Neural cell (in vitro differentiated cells): ENCODE results near the gene FIBCD1.
A peak's percentile ranks its signal among the peaks of the same experiment; 100 is the strongest.

Source experiments
- CTCF ChIP-seq: fragments of 450-650 bp; IDR thresholded peaks from 2 replicates; pipeline ENCODE4 v1.5.1; 2014; ENCODE audit warnings: antibody characterized with exemption, mild to moderate bottlenecking, moderate library complexity; ENCODE audit not compliant: poor library complexity, severe bottlenecking
- EP300 ChIP-seq: fragments of 450-650 bp; conservative IDR thresholded peaks from 2 replicates; pipeline ENCODE4 v1.6.1; 2014; ENCODE audit warnings: antibody characterized with exemption, mild to moderate bottlenecking, moderate library complexity; ENCODE audit not compliant: poor library complexity, severe bottlenecking
- EZH2 ChIP-seq: fragments of 200-600, 300-800 bp; shearing (Covaris generic), sonication (generic); IDR thresholded peaks from 2 replicates; pipeline ENCODE4 v1.6.1; 2014; ENCODE audit warnings: antibody characterized with exemption, low read length, borderline replicate concordance, mild to moderate bottlenecking; ENCODE audit not compliant: insufficient read depth, poor library complexity, severe bottlenecking
- MXI1 ChIP-seq: fragments of 450-650 bp; conservative IDR thresholded peaks from 2 replicates; pipeline ENCODE4 v1.6.1; 2014; ENCODE audit warnings: antibody characterized with exemption, mild to moderate bottlenecking; ENCODE audit not compliant: poor library complexity, severe bottlenecking
- POLR2AphosphoS5 ChIP-seq: IDR thresholded peaks from 2 replicates; pipeline ENCODE4 v1.6.1; 2012
- SMC3 ChIP-seq: fragments of 450-650 bp; conservative IDR thresholded peaks from 2 replicates; pipeline ENCODE4 v1.6.1; 2014; ENCODE audit warnings: antibody characterized with exemption, mild to moderate bottlenecking, moderate library complexity; ENCODE audit not compliant: poor library complexity
- TAF1 ChIP-seq: IDR thresholded peaks from 2 replicates; pipeline ENCODE4 v1.6.1; 2012; ENCODE audit warnings: low read depth

- TF ChIP-seq CTCF (no peak), POLR2AphosphoS5 (no peak), EZH2 (no peak), EP300 (peak; percentile 51), MXI1 (peak; percentile 82), SMC3 (no peak), TAF1 (no peak)
Measured at GRCh38 chr9:130891688-130892476, 47.2 kb downstream of the FIBCD1 start.
